HG03097 (cell line): Measurements from ENCODE around the gene ZPBP.
"Not testable (repeated sequence)": the region's sequence is repeated elsewhere in the genome, so short reads cannot be mapped to it uniquely, and the experiment has no call there.

Experiments used
- ATAC-seq: cut with Tn5 transposase; IDR thresholded peaks from one replicate; pipeline ENCODE4 v1.9.1; 2021; ENCODE audit not compliant: unreplicated experiment, low FRiP score

ZPBP gene

GRCh38 chr7:50047716-50048115 is 45.3 kb downstream of the ZPBP start:
- ATAC-seq, result no peak

DNA sequence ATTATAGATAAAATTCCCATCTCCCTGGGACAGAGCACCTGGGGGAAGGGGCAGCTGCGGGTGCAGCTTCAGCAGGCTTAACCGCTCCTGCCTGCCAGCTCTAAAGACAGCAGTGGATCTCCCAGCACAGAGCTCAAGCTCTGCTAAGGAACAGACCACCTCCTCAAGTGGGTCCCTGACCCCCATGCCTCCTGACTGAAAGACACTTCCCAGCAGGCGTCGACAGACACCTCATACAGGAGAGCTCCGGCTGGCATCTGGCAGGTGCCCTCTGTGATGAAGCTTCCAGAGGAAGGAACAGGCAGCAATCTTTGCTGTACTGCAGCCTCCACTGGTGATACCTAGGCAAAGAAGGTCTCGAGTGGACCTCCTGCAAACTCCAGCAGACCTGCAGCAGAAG is 51.9 kb downstream of the ZPBP start:
- ATAC-seq, result not testable (repeated sequence)

DNA sequence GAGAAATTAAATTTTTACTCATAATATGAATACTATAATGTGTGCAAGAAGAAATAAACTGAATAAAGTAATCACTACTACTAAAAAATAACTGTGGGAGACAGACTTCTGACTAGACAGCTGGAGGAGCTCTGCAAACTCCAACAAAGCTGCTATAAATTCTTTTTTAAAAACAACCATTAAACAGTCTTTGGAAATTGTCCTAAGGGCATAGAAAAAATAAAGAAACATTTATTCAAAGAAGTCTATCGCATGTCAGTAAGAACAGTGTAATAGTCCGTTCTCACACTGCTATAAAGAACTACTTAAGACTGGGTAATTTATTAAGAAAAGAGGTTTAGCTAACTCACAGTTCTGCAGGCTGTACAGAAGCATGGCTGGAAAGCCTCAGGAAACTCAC is 56.0 kb downstream of the ZPBP start:
- ATAC-seq, result no peak

DNA sequence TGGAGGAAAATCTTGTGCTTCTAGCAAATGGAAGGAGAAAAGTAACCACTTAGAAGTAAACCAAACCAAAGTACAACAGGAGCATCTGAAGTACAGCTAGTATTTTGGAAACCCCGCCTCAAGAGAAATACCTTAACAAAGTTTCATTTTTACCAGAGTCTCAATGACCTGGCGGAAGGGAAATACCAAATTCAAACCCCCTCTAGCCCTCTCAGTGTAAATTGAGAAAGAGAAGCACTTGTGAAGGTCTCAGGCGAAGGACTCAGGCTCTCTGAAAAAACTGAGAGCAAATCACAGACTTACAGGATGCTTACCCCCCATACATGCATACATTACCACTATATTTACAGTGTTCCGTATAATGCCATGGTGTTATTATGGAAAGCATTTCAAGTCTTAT is 70.1 kb downstream of the ZPBP start:
- ATAC-seq, result no peak

DNA sequence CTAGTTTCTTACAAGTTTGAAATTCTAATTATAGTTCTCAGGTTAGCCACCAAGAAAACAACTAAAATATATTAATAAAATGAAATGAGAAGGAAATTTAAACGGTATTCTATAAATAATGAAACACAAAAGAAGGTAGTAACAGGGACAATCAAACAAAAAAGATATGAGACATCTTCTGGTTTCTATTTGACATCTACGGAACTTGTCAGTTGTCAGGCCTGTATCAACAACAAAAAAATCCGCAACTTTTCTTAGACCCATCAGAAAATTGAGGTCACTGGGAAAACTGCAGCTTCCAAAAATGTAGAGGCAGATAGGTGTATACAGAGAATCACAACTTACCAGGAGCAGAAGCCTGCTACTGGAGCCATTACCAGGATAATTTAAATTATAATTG is 70.6 kb downstream of the ZPBP start:
- no peak for ATAC-seq

DNA sequence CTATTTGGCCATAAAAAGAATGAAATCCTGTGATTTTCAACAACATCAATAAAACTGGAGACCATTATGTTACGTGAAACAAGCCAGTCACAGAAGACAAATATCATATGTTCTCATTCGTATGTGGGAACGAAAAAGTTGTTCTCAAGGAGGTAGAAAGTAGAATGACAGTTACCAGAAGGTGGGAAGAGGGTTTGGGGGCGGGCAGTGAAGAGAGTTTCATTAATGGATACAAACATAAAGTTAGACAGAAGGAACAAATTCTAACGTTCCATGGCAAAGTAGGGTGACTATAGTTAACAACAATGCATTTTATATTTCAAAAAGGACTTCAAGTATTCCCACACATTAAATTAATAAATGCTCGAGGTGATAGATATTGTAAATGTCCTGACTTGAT is 97.4 kb downstream of the ZPBP start:
- ATAC-seq, result no peak

DNA sequence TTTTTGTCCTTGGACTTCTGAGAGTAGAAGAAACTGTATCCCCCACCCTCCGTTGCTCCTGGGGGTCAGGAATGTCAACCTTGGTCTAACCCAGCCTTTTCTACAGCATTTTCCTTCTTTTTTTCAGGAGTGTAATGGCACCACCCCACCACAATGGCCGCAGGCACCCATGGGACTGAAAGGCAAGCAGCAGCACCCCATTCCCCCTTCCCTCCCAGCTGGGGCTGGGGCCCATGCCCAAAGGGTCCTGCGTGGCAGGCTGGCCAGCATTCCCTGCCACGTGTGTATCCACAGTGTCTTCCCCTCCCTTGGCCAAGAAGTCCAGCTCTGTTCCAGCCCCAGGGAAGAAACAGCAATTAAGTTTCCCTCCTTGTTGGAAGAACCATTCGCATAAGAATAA is 106.9 kb downstream of the ZPBP start:
- no peak for ATAC-seq

GRCh38 chr7:49980465-49980864 is 112.6 kb downstream of the ZPBP start:
- ATAC-seq, result no peak

DNA sequence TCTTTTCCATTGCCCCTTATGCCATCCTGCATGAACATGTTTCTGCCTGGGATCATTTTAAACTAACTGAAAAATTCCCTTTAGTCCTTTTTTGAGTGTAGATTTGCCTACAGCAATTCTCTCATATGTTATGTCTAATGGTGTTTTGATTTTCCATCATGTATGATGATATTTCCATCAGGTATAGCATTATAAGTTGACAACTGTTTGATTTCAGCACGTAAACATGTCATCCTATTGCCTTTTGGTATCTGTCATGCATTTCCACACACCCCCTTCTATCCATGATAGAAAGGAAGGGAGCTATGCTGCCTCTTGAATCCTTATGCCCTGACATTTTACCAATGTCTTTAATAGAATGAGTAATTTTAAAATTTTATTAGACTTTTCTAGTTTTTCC is 116.8 kb downstream of the ZPBP start:
- no peak for ATAC-seq

DNA sequence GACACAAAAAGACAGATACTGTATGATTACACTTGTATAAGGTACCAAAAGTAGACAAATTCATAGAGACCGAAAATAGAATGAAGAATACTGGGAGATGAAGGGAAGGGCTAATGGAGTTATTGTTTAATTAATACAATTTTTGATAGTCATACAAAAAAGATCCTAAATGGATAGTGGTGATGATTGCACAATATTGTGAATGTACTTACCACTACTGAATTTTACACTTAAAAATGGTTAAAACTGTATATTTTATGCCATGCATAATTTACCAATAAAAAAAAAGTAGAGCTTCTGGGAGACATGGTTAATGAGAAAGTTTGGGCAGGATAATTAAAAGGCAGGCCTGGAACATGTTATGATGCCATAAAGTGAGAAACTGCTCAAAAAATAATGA is 119.0 kb downstream of the ZPBP start:
- ATAC-seq, result no peak

GRCh38 chr7:49937608-49938007 is 155.4 kb downstream of the ZPBP start:
- no peak for ATAC-seq

GRCh38 chr7:49931627-49932026 is 161.4 kb downstream of the ZPBP start:
- no peak for ATAC-seq

- no peak for ATAC-seq
Observed at GRCh38 chr7:49928787-49929186, 164.3 kb downstream of the ZPBP start.

DNA sequence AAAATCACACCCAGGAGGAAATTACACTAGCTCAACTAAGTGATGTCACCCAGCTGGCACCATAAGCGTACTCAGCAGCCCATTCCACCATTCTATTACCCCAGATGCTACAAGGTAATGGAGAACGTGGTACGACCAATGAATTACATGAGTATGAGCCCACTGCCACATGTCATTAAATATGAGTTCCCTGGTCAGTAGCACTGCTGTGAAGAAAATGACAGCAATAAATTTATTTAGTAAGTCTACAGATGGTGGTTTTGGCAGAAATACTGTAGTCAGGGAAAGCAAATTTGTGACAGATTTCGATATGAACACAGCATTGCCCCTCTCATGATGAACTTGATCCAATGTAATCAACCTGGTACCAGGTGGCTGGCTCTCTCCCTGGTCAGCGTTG is 165.4 kb downstream of the ZPBP start:
- ATAC-seq, result no peak

DNA sequence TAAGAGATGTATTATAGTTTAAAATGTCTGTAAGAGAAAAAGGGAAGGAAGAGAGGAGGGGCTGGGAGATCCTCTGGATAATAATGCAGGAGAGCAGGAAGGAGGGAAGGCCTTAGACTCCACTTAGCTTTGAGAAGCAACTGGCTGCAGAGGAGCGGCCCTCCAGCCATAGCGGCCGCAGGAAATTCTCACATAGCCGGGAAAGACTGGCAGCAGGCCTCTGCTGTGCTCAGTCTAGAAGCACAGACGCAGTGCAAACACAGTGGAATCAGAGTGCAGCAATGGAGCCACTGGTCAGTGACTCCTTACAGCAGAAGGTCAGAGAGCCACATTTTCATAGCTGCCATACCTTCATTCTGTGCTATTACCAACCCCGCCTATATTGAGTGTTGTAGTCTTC is 166.3 kb downstream of the ZPBP start:
- no peak for ATAC-seq

DNA sequence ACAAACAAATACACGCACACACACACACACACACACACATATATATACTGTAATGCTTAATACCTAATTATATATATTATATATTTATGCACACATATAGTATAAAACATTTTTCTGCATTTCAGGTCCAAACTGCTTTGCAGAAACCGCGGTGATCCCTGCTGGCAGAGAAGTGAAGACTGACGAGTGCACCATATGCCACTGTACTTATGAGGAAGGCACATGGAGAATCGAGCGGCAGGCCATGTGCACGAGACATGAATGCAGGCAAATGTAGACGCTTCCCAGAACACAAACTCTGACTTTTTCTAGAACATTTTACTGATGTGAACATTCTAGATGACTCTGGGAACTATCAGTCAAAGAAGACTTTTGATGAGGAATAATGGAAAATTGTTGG is 181.1 kb downstream of the ZPBP start:
- no peak for ATAC-seq

GRCh38 chr7:49894543-49894942 is 198.5 kb downstream of the ZPBP start:
- no peak for ATAC-seq

DNA sequence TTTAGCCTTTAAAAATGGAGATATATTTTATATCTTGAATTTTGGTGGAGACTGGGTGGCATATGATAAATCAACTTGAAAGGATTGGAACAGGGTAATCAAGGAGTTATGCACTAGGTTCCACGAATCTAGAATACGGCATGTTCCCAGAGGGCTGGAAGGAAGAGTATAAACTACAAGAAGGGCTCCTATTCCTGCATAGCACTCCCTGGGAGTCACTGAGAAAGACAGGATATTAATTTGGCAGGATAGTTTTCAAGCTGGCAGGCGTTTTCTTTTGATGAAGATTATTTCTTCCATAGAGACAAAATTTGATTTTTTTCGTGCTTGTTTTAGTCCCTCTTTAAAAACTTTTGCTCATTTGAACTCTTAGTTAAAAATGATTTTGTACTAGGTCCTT is 199.9 kb downstream of the ZPBP start:
- no peak for ATAC-seq

DNA sequence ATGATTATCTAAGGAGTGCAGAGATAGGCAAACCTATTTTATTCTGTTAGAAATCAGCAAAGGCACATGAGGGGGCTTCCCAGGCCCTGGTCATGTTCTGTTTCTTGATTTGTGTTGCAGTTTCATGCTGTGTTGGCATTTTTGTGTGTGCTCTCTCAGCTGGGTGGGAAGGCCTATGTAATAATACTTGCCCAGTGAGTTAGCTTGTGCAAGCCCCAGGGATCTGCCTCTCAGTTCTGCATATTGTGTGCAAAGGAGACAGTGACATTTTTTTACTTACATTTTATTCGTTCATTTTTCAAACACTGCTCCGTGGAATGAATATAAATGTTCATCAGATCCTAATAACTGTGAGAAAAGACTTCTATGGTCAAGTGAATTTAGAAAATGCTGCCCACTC is 200.6 kb downstream of the ZPBP start:
- ATAC-seq, result no peak
